Suppressor macrophage (primary cell): Measurements from ENCODE around the gene UGT2B17.
"Not testable (repeated sequence)": the region's sequence is repeated elsewhere in the genome, so short reads cannot be mapped to it uniquely, and the experiment has no call there.

Experiments used
- DNase-seq, 4 experiments: peaks; one replicate each; pipeline ENCODE4 v3.0.0-alpha.2; 2020 to 2022
- total RNA-seq, 17 experiments: gene quantifications; one replicate each; lab custom pipeline; 2026; ENCODE audit warnings: mixed read lengths in 6 of 17, inconsistent platforms in 3 of 17; lab: John Stamatoyannopoulos, UW

Gene UGT2B17
- total RNA-seq, result 0 to 0.66 (median 0) reads per million in 17 experiments

GRCh38 chr4:68576272-68577125 lies at the start of gene UGT2B17:
TSS of gene UGT2B17 (minus strand) at chr4:68576322. CDS start at chr4:68568484, 7,838 bp downstream.
- no peak for DNase-seq

DNA sequence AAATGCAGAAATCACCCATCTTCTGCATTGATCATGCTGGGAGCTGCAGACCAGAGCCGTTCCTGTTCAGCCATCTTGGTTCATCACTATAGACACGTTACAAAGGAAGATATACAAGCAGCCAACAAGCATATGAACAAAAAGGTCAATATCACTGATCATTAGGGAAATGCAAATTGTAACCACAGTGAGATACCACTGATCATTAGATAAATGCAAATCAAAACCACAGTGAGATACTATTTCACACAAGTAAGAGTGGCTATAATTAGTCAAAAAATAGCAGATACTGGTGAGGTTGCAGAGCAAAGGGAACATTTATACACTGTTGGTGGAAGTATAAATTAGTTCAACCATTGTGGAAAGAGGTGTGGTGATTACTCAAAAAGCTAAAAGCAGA lies 46.6 kb upstream of the UGT2B17 start:
- not testable (repeated sequence) for DNase-seq

DNA sequence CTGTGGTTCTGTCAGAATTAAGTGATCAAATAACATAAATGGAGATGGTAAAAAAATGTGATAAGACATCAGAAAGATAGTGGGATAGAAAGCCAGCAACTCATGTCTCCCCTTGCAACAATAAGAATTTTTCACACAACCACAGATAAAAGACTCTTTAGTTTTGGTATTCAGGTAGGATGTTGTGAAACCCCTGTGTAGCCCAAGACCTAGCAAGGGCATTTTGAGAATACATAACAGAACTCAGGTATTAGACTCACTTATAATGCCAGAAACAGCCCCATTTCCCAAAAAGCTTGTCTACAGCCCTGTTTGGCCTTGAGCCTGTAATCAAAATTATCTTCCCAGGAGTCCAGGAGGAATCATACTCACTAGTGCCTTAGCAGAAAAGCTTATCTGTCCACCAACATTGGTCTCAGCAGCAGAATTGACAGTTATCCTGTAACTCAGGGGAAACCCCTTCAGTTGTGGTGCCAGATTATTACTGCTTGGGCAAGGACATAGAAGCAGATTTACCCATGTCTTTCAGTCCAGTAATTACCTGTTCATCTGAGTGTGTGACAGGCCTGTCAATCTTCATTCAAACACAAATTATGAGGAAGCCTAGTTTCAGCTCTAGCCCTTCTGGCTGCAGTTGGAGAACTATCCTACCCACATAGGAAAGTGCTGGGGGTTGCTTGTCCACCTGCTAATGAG lies 41.0 kb upstream of the UGT2B17 start:
- DNase-seq, result no peak

GRCh38 chr4:68615699-68616422 lies 39.7 kb upstream of the UGT2B17 start:
- DNase-seq, result no peak

GRCh38 chr4:68613752-68614151 lies 37.6 kb upstream of the UGT2B17 start:
- no peak for DNase-seq

DNA sequence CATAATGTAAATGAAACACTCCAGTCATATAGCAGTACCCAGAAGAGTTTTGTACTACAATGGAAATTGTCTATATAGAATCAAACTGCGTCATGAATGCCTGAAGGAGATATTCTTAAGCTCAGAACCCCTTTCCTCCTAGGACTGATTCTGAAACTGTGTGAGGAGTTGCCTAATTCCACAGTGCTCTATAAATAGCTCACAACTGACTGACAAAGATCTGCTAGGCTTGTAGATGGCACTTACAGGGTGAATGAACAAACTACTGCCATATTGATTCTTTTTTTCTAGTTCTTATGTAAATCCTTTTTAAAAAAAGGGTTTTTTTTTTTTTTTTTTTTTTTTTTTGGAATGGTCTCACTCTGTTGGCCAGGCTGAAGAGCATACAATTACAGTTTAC lies 30.1 kb upstream of the UGT2B17 start:
- no peak for DNase-seq

GRCh38 chr4:68599150-68599549 lies 23.0 kb upstream of the UGT2B17 start:
- no peak for DNase-seq

- DNase-seq, result no peak
These were observed 21.4 kb upstream of the UGT2B17 start for GRCh38 chr4:68597482-68597881.

DNA sequence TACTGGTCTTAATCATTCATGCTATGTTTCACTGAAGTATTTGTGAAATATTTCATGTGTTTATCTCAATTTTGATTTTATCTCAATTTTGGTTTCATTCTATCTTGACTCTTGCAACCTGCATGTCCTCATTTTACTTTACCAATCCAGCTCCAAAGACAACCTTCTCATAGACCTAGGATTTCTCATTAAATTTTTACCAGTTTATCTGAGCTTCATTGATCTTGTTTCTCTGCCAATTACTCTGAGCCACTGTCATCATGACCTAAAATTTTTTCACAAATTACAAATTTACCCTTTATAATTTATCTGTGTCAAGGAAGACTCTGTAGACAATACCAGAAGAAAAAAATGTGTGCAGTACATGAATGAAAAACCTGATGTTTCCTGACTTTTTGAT lies 18.6 kb upstream of the UGT2B17 start:
- no peak for DNase-seq

GRCh38 chr4:68593112-68593511 lies 17.0 kb upstream of the UGT2B17 start:
- no peak for DNase-seq

- no peak for DNase-seq
These were observed 16.6 kb upstream of the UGT2B17 start for GRCh38 chr4:68592673-68593072.

DNA sequence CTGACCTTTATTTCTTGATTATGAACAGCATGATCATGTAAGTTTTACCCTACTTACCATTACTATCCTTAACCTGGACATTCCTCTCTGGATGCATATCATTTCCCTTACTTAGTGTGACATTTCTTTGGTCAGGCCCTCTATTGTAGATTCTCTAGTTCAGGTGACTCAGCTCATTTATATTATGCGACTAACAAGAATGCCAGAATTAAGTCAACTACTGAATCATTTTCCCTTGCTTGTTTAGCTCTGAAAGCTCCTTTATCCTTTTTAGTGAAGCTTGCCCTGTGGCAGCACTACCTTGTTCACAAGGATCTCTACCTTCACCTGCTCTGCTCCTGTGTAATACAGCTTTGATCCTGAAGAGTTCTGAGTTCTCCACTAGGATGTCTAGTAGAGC lies 15.1 kb upstream of the UGT2B17 start:
- DNase-seq, result no peak

GRCh38 chr4:68589790-68590189 lies 13.7 kb upstream of the UGT2B17 start:
- no peak for DNase-seq

DNA sequence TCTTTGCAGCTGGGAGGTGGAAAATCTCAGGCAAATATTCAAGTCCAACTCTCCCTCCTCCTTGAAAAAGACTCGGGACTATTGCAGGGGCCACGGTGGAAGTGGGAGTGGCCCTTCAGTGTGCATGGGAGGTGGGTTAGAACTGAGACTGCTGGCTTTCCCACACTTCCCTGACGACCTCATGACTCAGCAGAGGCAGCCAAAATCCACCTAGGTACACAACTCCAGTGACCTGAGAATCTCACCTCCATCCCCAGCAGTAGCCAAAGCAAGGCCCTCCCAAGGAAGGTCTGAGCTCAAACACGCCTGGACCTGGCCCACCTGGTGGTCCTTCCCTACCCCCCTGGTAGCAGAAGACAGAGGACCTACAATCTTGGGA lies 6.2 kb upstream of the UGT2B17 start:
- DNase-seq, result no peak

DNA sequence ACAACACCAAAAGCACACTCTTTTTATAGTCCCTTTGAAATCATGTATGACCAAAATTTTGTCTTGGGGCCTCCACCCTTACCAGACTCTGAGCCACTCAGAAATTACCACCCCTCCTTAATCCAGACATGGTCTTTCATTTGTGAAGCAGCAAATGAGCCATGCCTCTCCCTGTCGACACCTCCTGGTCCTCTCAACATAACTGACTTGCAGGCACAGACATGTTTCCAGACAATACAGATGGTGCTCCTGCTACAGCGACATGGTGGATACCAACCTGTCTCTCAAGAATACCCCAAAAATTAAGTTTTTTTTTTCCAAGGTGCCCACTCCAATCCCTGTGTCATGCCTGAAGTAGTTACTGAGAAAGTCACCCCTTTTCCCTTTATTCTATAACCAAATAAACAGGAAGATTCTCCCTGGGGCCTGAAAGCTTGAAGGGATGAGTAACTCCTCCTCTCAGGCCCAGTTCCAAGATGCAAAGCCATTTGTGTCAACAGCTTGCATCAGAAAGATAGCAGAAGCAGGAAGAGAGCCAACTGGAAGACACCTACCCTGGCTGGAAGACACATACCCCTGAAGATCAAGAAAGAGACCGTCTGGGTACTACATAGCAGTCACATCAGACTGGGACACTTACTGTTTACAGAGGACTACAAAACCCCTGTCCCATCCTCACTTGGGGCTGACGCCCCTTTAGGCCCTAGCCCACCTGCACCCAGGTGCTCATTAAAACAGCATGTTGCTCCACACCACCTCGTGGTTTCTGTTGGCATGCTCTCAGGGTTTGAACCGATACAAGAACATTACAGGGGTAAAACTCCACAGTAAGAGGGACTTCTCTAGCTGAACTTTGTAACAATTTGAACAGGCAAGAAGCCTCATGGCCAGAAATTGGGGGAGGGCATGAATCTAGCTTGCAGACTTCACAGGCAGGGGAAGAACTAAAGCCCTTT lies 5.5 kb upstream of the UGT2B17 start:
- DNase-seq, result no peak

GRCh38 chr4:68577590-68577989 lies 1.5 kb upstream of the UGT2B17 start:
- no peak for DNase-seq

DNA sequence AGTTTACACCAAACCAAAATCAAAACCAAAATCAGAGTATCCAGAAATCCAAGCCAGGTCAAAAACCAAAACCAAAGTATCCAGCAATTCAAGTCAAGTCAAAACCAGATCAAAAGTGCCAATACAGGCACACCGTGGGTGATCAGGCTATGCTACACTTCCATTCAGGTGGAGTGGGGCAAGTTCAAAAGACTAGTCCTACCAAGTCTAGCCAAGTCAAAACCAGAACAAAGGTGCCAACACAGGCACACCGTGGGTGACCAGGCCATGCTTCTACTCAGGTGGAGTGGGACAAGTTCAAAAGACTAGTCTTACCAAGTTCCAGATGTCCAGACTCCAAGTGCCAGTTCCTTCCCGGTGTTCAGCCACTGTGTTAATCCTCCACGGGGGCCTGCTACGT lies 486 bp downstream of the UGT2B17 start:
- DNase-seq, result not testable (repeated sequence)

- no peak for DNase-seq
These were observed 1.0 kb downstream of the UGT2B17 start for GRCh38 chr4:68575081-68575480.

- DNase-seq, result no peak
These were observed 3.4 kb downstream of the UGT2B17 start for GRCh38 chr4:68572653-68573170.

GRCh38 chr4:68570122-68570507 lies 6.0 kb downstream of the UGT2B17 start:
- no peak for DNase-seq

DNA sequence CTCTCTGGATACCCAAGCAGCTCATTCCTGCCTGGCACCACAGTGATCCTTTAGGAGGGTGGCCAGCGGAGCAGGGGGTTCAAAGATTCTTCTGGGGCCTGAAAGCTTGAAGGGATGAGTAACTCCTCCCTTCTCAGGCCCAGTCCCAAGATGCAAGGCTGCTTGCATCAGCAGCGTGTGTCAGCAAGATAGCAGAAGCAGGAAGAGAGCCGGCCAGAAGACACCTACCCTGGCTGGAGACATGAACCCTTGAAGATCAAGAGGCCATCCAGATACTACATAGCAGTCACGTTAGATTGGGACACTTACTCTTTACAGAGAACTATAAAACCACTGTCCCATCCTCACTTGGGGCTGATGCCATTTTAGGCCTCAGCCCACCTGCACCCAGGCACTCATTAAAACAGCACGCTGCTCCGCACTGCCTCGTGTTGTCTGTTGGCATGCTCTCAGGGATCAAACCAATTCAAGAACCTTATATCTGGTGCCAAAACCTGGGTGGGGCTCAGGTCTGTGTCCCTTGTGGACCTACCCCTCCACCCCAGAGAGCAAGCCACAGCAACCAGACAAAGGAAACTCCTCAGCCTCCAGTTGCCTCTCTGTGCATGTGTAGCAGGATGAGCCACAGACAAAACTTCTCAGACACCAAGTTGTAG lies 6.5 kb downstream of the UGT2B17 start:
- no peak for DNase-seq
